GM18873 (cell line): Measurements from ENCODE around the gene ANKRD30A.
"Not testable (repeated sequence)": the region's sequence is repeated elsewhere in the genome, so short reads cannot be mapped to it uniquely, and the experiment has no call there.

Source experiments
- ATAC-seq: cut with Tn5 transposase; IDR thresholded peaks from one replicate; pipeline ENCODE4 v1.9.1; 2021; ENCODE audit warnings: mild to moderate bottlenecking, moderate library complexity, moderate number of reproducible peaks; ENCODE audit not compliant: unreplicated experiment, low FRiP score

ANKRD30A gene

DNA sequence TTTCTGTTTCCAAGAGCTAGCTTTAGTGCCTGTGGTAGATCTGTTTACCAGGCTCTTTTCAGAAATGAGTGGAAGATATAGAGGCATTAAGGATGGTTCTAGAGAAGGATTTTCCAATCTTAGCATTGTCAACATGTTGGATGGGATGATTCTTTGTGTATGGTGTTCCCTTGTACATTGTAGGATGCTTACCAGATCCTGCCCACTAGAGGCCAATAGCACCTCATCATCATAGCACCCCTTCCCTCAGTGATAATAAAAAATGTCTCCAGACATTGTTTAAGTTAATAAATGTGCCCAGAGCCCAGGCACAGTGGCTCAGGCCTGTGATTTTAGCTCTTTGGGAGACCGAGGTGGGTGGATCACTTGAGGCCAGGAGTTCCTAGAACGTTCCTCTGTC lies 121.2 kb downstream of the ANKRD30A start:
- no peak for ATAC-seq

DNA sequence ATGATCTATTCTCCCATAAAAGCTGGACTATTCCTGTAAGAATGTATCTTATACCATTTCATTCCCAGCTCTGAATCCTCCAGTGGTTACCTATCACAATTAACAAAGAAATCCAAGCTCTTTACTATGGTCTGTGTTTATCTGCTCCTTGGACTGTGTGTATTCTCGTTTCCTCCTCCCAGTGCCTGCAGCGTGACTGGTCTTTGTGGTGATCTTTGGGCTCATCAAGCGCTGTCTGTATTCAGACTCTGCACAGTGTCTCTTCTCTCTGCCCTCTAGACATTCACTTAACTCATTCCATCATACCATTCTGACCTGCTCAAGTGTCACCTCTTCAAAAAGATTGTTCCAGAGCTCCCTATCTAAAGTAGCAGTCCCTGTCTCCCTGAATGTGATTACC lies 130.4 kb downstream of the ANKRD30A start:
- not testable (repeated sequence) for ATAC-seq

- ATAC-seq, result no peak
These were observed 137.9 kb downstream of the ANKRD30A start for GRCh38 chr10:37263304-37263703.

DNA sequence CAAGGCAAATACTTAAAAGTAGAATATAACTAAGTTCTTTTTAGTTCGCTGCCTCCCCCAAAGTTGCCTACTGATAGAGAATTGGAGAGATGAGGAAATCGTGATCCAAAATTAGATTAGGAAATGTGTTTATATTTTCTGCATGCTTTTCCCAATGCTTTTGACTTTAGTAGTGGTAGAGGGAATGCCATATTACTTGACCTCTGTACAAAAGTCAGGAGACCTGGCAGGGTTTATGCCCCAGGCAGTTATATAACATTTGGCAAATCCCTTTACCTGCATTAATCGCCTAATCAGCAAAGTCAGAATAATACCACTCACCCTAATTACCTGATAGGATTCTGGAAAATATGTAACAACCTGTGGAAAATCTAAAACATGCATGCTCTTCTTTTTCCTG lies 142.9 kb downstream of the ANKRD30A start:
- no peak for ATAC-seq

- ATAC-seq, result no peak
These were observed 144.3 kb downstream of the ANKRD30A start for GRCh38 chr10:37269554-37270256.

DNA sequence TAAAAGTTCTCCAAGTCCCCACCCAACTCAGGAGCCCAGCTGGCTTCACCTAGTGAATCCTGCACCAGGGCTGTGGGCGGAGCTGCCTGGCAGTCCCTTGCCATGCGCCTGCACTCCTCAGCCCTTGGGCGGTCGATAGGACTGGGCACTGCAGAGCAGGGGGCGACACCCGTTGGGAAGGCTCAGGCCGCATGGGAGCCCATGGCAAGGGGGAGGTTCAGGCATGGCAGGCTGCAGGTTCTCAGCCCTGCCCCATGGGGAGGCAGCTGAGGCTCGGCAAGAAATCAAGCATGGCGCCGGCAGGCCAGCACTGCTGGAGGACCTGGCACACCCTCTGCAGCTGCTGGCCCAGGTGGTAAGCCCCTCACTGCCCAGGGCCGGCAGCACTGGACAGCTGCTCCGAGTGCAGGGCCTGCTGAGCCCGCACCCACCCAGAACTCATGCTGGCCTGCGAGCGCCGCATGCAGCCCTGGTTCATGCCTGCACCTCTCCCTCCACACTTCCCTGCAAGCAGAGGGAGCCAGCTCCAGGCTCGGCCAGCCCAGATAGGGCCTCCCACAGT lies 149.9 kb downstream of the ANKRD30A start:
- no peak for ATAC-seq

GRCh38 chr10:37285063-37285462 lies 159.7 kb downstream of the ANKRD30A start:
- no peak for ATAC-seq

DNA sequence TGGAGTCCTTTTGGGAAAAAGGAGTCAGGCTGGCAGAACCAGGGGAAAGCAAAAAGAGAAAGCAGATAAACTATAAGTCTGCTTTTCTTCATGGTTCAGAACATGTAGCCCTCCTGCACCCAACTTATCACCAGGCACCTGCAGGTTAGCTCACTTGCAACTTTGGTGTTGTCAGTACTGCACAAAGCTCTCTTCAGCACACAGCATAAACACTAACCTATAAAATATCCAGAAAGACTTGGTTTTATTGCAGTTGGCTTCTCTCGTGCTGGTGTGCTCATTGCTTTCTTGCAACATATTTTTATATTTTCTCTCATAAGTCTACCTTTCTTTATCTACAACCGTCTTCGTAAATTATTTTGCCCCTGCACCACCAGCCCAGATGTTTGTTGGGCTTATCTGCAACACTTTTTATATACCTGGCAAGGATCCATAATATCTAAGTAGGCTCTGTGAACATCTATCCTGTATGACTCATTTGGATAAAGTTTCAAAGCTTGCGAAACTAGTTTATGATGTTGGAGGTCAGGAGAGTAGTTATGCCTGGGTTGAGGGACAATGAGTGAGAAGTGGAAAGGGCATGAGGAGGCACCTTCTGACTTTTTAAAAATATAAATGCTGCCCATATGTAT lies 164.6 kb downstream of the ANKRD30A start:
- ATAC-seq, result no peak

- no peak for ATAC-seq
These were observed 175.9 kb downstream of the ANKRD30A start for GRCh38 chr10:37301271-37301670.

GRCh38 chr10:37304036-37304435 lies 178.6 kb downstream of the ANKRD30A start:
- no peak for ATAC-seq

GRCh38 chr10:37314350-37314749 lies 189.0 kb downstream of the ANKRD30A start:
- ATAC-seq, result no peak

DNA sequence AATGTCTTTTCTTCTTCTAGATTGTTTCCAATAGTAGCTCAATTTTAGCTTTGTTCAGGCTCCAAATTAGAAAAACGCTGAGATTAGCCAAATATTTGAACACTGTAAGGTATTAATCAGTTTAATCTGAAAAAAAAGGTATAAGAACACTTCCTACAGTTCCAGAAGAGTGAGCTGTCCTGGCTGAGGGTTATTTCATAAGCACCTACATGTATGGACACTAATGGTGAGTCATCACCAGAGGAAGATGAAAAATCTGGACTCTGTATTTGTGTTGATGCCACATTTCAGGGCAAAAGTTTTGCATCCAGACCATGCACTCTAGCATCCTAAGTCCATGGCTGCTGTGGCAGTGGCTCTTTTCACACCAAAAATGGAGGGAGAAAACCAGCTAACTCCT lies 189.5 kb downstream of the ANKRD30A start:
- ATAC-seq, result no peak

- ATAC-seq, result no peak
These were observed 219.0 kb downstream of the ANKRD30A start for GRCh38 chr10:37344413-37344812.

DNA sequence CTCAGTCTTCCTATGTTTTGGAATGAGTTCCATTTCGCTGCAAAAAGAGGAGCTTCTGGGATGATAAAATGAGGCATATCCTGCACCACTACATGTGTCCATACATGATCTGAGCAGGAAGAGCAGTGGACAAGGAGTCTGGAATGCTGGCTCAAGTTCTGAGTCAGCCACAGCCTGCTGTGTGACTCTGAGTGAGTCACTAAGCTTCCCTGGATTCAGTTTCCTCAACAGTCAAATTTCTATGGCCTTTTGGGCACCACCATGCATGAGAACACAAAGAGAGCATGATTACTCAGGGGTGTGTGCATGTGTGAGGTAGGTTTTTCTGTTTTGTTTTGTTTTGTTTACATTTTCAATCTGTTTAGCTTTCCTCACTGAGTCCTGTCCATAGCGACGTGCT lies 254.6 kb downstream of the ANKRD30A start:
- ATAC-seq, result no peak

GRCh38 chr10:37381271-37381670 lies 255.9 kb downstream of the ANKRD30A start:
- ATAC-seq, result no peak

- no peak for ATAC-seq
These were observed 259.5 kb downstream of the ANKRD30A start for GRCh38 chr10:37384923-37385322.

DNA sequence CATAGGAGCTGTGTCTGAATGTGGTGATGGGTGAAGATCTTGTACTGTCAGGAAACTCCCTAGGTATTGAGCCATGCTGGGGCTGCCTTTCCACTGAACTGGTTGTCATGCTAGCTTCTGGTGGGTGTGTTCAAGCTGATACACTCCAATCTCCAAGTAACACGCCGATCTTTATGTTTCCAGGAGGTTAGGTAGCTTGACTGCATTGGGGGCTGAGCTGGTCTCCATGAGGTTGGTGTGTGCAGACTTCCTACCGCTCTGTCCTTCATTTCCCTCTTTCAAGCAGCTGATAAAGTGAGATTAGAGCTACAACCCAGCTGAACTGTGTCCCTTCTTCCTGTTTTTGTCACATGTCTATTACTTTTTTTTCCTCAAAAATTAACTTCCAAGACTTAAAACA lies 265.5 kb downstream of the ANKRD30A start:
- no peak for ATAC-seq

DNA sequence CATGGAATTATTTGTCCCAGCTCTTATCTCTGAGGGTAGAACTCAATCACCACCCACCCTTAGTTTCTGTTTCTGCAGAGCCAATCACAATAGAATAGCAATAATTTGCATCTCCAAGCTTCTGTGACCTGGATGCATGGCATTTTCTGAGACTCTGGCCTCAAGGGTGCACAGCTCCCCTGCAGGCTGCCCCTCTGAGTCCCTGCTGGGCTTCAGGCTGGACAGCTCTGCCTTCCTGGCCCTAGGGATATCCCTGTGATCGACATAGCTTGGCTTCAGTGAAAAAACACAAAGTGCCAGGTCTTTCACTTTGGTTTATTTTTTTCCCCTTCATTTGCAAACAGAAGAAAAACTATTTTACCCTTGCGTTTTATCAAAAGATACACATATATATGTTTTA lies 275.4 kb downstream of the ANKRD30A start:
- not testable (repeated sequence) for ATAC-seq

GRCh38 chr10:37401225-37401624 lies 275.8 kb downstream of the ANKRD30A start:
- no peak for ATAC-seq

DNA sequence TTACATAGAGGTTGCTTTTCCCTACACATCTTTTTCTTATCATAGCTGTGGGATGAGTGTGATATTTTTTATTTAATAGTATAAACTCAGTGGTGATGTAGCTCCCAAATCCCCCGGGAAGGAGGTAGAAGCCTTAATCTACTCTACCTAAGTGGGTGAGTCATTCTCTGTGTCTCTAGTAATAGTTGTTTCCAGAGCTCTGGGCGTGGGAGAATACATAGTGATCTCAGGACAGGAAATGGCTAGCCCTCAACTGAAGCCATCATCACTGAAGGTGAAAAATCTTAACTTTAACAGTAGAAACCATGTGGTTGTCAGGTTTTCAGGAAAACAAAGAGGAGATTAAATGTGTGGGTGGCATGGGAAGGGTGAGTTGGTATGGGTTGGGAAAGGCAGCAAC lies 278.4 kb downstream of the ANKRD30A start:
- no peak for ATAC-seq
